GM12872 (cell line): Measurements from ENCODE around the gene PTPN1.

Source experiments
- CTCF ChIP-seq: IDR thresholded peaks from 3 replicates; pipeline ENCODE4 v1.5.1; 2011; ENCODE audit warnings: low read depth, mild to moderate bottlenecking, low read length, moderate library complexity; ENCODE audit not compliant: insufficient read depth

Gene PTPN1

GRCh38 chr20:50577175-50578018 is 67.2 kb downstream of the PTPN1 start:
- no peak for TF ChIP-seq CTCF

GRCh38 chr20:50578061-50578777 is 68.0 kb downstream of the PTPN1 start:
- no peak for TF ChIP-seq CTCF

GRCh38 chr20:50578778-50579165 is 68.6 kb downstream of the PTPN1 start:
- TF ChIP-seq CTCF: no peak

- no peak for TF ChIP-seq CTCF
Measured at GRCh38 chr20:50579511-50579910, 69.3 kb downstream of the PTPN1 start.

- peak; percentile 80 for TF ChIP-seq CTCF
Measured at GRCh38 chr20:50580016-50580747, 70.0 kb downstream of the PTPN1 start.

GRCh38 chr20:50580842-50581544 is 70.8 kb downstream of the PTPN1 start:
- no peak for TF ChIP-seq CTCF
